Activated CD8-positive, alpha-beta memory T cell treated with anti-CD3 and anti-CD28 coated beads, Interleukin-2, amount 50 U/mL, for 24 hours (primary cell): ENCODE results near the gene PAFAH1B1.
"Not testable (repeated sequence)": the region's sequence is repeated elsewhere in the genome, so short reads cannot be mapped to it uniquely, and the experiment has no call there.

ENCODE experiments used
- DNase-seq: peaks from one replicate; pipeline ENCODE4 v3.0.0-alpha.2; 2020; ENCODE audit errors: extremely low read depth

Gene PAFAH1B1

GRCh38 chr17:2592971-2593820, at the start of gene PAFAH1B1:
Gene PAFAH1B1 (plus strand): TSS chr17:2593654. CDS start chr17:2638289, 44,635 bp downstream.
- peak; percentile 78 for DNase-seq

GRCh38 chr17:2545393-2545792, 48.1 kb upstream of the PAFAH1B1 start:
- no peak for DNase-seq

- DNase-seq: no peak
These were observed 46.3 kb upstream of the PAFAH1B1 start for GRCh38 chr17:2547176-2547575.

- DNase-seq: not testable (repeated sequence)
These were observed 45.4 kb upstream of the PAFAH1B1 start for GRCh38 chr17:2548026-2548425.

GRCh38 chr17:2549392-2550211, 43.9 kb upstream of the PAFAH1B1 start:
- DNase-seq: no peak

- no peak for DNase-seq
These were observed 42.0 kb upstream of the PAFAH1B1 start for GRCh38 chr17:2551493-2551892.

- DNase-seq: no peak
These were observed 41.5 kb upstream of the PAFAH1B1 start for GRCh38 chr17:2551928-2552327.

GRCh38 chr17:2560658-2561057, 32.8 kb upstream of the PAFAH1B1 start:
- no peak for DNase-seq

- DNase-seq: no peak
These were observed 31.1 kb upstream of the PAFAH1B1 start for GRCh38 chr17:2562162-2562858.

- no peak for DNase-seq
These were observed 30.4 kb upstream of the PAFAH1B1 start for GRCh38 chr17:2563061-2563460.

- DNase-seq: no peak
These were observed 29.9 kb upstream of the PAFAH1B1 start for GRCh38 chr17:2563543-2563942.

GRCh38 chr17:2564877-2565276, 28.6 kb upstream of the PAFAH1B1 start:
- no peak for DNase-seq

- DNase-seq: no peak
These were observed 27.4 kb upstream of the PAFAH1B1 start for GRCh38 chr17:2566056-2566455.

- DNase-seq: no peak
These were observed 21.7 kb upstream of the PAFAH1B1 start for GRCh38 chr17:2571523-2572303.

GRCh38 chr17:2572304-2572609, 21.2 kb upstream of the PAFAH1B1 start:
- not testable (repeated sequence) for DNase-seq

GRCh38 chr17:2580151-2580550, 13.3 kb upstream of the PAFAH1B1 start:
- DNase-seq: no peak

- DNase-seq: no peak
These were observed 12.8 kb upstream of the PAFAH1B1 start for GRCh38 chr17:2580661-2581060.

GRCh38 chr17:2582493-2582892, 11.0 kb upstream of the PAFAH1B1 start:
- DNase-seq: no peak

GRCh38 chr17:2591040-2591640, 2.3 kb upstream of the PAFAH1B1 start:
- DNase-seq: no peak

GRCh38 chr17:2593821-2594721, 617 bp downstream of the PAFAH1B1 start:
- DNase-seq: peak; percentile 49
